ENCODE measurements around the gene EYS.

GRCh38 chr6:65157025-65157424, 550.0 kb downstream of the EYS start:
- TF ChIP-seq CTCF (conservative IDR thresholded peaks at IDR 0.05) (no peak), ZFX (IDR thresholded peaks at IDR 0.05) (no peak)

Data from C4-2B (cell line).